ENCODE results near the gene BCL2L12. TPM values are rescaled to one million over a fixed set of nuclear protein-coding genes. Genes with fewer than 3 reads are reported as not detected.

BCL2L12 gene
- total and polyA plus RNA-seq, 2 donors (not counting 3 experiments of a cell fraction or from before 2014, with no cell fraction given): 49.8 to 58.5 TPM

GRCh38 chr19:49685845-49686332 lies 20.2 kb downstream of the BCL2L12 start:
- H3K27me3 ChIP-seq (ENCODE audit: control insufficient read depth in 2 of 2, insufficient read depth in 2 of 2, low read length in 2 of 2): no peaks in the 10 kb centered on the region
- no peak overlapping the region for H3K4me2 ChIP-seq (ENCODE audit: insufficient read depth, low read length)
- H3K27ac ChIP-seq (ENCODE audit: insufficient read depth, low read depth, low read length): no peak overlapping the region
- FAIRE-seq (no peak), DNase-seq (ENCODE audit: low read depth, low spot score) (no peak)
- dilution Hi-C loops (cut with MboI; ENCODE audit: extremely low pct_ligation_motif_present, low sequenced_read_pairs): no loop called here
- H3K4me3 ChIP-seq (replicated peaks in 1 of 3; ENCODE audit: insufficient read depth in 1 of 3, low read depth in 1 of 3, low read length in 3 of 3): no peak overlapping the region
- no peaks in the 10 kb centered on the region for H3K9me3 ChIP-seq (replicated peaks; ENCODE audit: control insufficient read depth, insufficient read depth, low read length)
- H3K4me1 ChIP-seq (ENCODE audit: control insufficient read depth, extremely low read depth, insufficient read depth, low read length): peaks cover 37% of the 10 kb centered on the region
- ChIA-PET CTCF (interaction anchor here (1.0 kb wide), 1 partner anchor 13 kb away, joined by 3 read pairs; no protein-coding TSS in a partner anchor), POLR2A (no interaction called here)
- H4K20me1 ChIP-seq (replicated peaks; ENCODE audit: control insufficient read depth, extremely low read depth, insufficient read depth, low read length): no peaks in the 10 kb centered on the region
- H3K36me3 ChIP-seq (ENCODE audit: control insufficient read depth in 2 of 2, extremely low read depth in 1 of 2, insufficient read depth in 2 of 2, low read length in 2 of 2): peaks cover 8 to 34% of the 10 kb centered on the region in 2 experiments
- intact Hi-C loops (cut with micrococcal nuclease): loop anchor here (5.0 kb wide), 1 partner anchor 121 kb away; no protein-coding TSS in a partner anchor
- H2AFZ ChIP-seq (ENCODE audit: low read depth, low read length): no peak overlapping the region
- peaks cover 11% of the 10 kb centered on the region for H3K79me2 ChIP-seq (ENCODE audit: control insufficient read depth, insufficient read depth, low read length)
- BruUV-seq (replicated peaks): no TSS peak
- no peak overlapping the region for H3K9ac ChIP-seq (replicated peaks; ENCODE audit: extremely low read depth, insufficient read depth, low read length)
- no peaks in the 10 kb centered on the region for H3K9me1 ChIP-seq (replicated peaks; ENCODE audit: control insufficient read depth, extremely low read depth, insufficient read depth, low read length)
- TF ChIP-seq POLR2A (IDR thresholded peaks at IDR 0.05; ENCODE audit: low read depth, low read length) (no peak), MAX (IDR thresholded peaks at IDR 0.05; ENCODE audit: insufficient read depth, insufficient read length) (no peak), CTCF (IDR thresholded peaks at IDR 0.05; ENCODE audit: extremely low read depth in 1 of 2, insufficient read depth in 1 of 2, low read depth in 1 of 2, low read length in 2 of 2) (no peak), GATA2 (IDR thresholded peaks at IDR 0.05; ENCODE audit: insufficient read depth, insufficient read length, low read depth, low read length) (no peak), MYC (IDR thresholded peaks at IDR 0.05; ENCODE audit: low read depth, low read length) (no peak), EZH2 (IDR thresholded peaks at IDR 0.05; ENCODE audit: borderline replicate concordance, low read depth, low read length, severe bottlenecking) (no peak), FOS (IDR thresholded peaks at IDR 0.05; ENCODE audit: borderline replicate concordance, insufficient read depth, low read length) (no peak), JUN (IDR thresholded peaks at IDR 0.05; ENCODE audit: borderline replicate concordance, insufficient read depth, insufficient read length, low read depth) (no peak), POLR2AphosphoS5 (IDR thresholded peaks at IDR 0.05; ENCODE audit: insufficient read depth, low read depth, low read length) (no peak)

Measured in endothelial cell of umbilical vein (primary cell).